ENCODE measurements around the gene ANKRD18B.
"Not testable (repeated sequence)": the region's sequence is repeated elsewhere in the genome, so short reads cannot be mapped to it uniquely, and the experiment has no call there.

DNA sequence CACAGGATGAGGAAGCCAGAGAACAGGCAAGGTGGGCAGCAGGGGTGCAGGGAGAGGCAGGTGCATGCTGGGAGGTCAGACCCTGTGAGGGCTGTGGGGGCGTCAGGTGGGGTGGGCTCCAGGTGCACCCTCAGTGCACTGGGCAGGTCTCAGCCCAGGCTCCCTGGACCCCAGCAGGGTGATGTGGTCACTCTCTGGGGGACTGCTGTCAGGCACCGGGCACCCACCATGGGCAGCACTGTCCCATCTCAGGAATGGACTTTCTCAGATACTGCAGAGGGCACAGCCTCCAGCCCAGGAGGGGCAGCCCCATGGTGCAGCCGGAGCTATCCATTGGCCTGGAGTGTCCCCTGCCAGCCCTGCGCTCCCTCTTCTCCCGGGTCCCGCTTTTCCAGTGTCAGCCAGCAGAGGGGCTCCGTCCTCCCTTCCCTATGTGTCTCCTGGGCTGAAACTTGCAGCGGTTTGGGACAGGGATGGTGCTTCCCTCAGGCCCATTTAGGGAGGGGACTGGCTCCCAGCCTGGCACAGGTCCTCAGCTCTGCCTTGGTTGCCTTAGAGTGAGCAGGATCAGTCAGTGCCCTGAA is 74.8 kb downstream of the ANKRD18B start:
- not testable (repeated sequence) for TF ChIP-seq POLR2A (IDR thresholded peaks at IDR 0.05)
- TF ChIP-seq, protein P1, sequence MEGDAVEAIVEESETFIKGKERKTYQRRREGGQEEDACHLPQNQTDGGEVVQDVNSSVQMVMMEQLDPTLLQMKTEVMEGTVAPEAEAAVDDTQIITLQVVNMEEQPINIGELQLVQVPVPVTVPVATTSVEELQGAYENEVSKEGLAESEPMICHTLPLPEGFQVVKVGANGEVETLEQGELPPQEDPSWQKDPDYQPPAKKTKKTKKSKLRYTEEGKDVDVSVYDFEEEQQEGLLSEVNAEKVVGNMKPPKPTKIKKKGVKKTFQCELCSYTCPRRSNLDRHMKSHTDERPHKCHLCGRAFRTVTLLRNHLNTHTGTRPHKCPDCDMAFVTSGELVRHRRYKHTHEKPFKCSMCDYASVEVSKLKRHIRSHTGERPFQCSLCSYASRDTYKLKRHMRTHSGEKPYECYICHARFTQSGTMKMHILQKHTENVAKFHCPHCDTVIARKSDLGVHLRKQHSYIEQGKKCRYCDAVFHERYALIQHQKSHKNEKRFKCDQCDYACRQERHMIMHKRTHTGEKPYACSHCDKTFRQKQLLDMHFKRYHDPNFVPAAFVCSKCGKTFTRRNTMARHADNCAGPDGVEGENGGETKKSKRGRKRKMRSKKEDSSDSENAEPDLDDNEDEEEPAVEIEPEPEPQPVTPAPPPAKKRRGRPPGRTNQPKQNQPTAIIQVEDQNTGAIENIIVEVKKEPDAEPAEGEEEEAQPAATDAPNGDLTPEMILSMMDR (IDR thresholded peaks at IDR 0.05), result not testable (repeated sequence)

All from ovary (tissue), 3 donors.